BE2C (cell line): ENCODE data around the gene FCRL5.
"Not testable (repeated sequence)": the region's sequence is repeated elsewhere in the genome, so short reads cannot be mapped to it uniquely, and the experiment has no call there.

Experiments
- DNase-seq: peaks from one replicate; pipeline ENCODE4 v3.0.0-alpha.2; 2020
- H3K27me3 ChIP-seq: fragments of 250-450 bp; sonication (Bioruptor Pico); 2 replicates; pipeline ENCODE4 v1.5.1; 2020; ENCODE audit warnings: mild to moderate bottlenecking
- H3K36me3 ChIP-seq: fragments of 250-450 bp; sonication (Bioruptor Pico); 2 replicates; pipeline ENCODE4 v1.5.1; 2020; ENCODE audit warnings: mild to moderate bottlenecking
- H3K4me1 ChIP-seq: fragments of 250-450 bp; sonication (Bioruptor Pico); 2 replicates; pipeline ENCODE4 v1.5.1; 2020
- H3K4me3 ChIP-seq: 2 replicates; pipeline ENCODE4 v1.5.1; 2011; ENCODE audit warnings: low read depth, low read length
- H3K9me3 ChIP-seq: fragments of 250-450 bp; sonication (Bioruptor Pico); 2 replicates; pipeline ENCODE4 v1.5.1; 2020
- CTCF ChIP-seq: IDR thresholded peaks from 2 replicates; pipeline ENCODE4 v1.5.1; 2012; ENCODE audit warnings: mild to moderate bottlenecking, low read depth, low read length

The FCRL5 gene

GRCh38 chr1:157487096-157487495, 65.2 kb downstream of the FCRL5 start:
- H3K27me3 ChIP-seq, result no peaks in the 10 kb centered on the region
- H3K9me3 ChIP-seq, result no peaks in the 10 kb centered on the region
- no peak for DNase-seq
- H3K4me3 ChIP-seq, result no peak overlapping the region
- no peak for TF ChIP-seq CTCF
- no peaks in the 10 kb centered on the region for H3K36me3 ChIP-seq
- H3K4me1 ChIP-seq, result no peaks in the 10 kb centered on the region

- not testable (repeated sequence) for H3K9me3 ChIP-seq, H3K4me1 ChIP-seq, H3K27me3 ChIP-seq, DNase-seq, H3K36me3 ChIP-seq, H3K4me3 ChIP-seq
Observed at GRCh38 chr1:157486400-157486799, 65.9 kb downstream of the FCRL5 start.

GRCh38 chr1:157485793-157486192, 66.5 kb downstream of the FCRL5 start:
- TF ChIP-seq CTCF, result no peak
- H3K27me3 ChIP-seq, result no peaks in the 10 kb centered on the region

GRCh38 chr1:157484573-157484972, 67.7 kb downstream of the FCRL5 start:
- no peak for TF ChIP-seq CTCF
- no peaks in the 10 kb centered on the region for H3K4me1 ChIP-seq
- no peaks in the 10 kb centered on the region for H3K9me3 ChIP-seq
- no peak overlapping the region for H3K4me3 ChIP-seq
- no peak for DNase-seq
- no peaks in the 10 kb centered on the region for H3K36me3 ChIP-seq
- H3K27me3 ChIP-seq, result no peaks in the 10 kb centered on the region

More at GRCh38 chr1:157485793-157486192, 66.5 kb downstream of the FCRL5 start:
- Histone ChIP-seq H3K36me3 (no peaks in the 10 kb centered on the region), H3K4me3 (no peak overlapping the region), H3K9me3 (no peaks in the 10 kb centered on the region), H3K4me1 (no peaks in the 10 kb centered on the region)
- DNase-seq, result no peak

GRCh38 chr1:157483635-157484034, 68.7 kb downstream of the FCRL5 start:
- Histone ChIP-seq H3K4me3 (no peak overlapping the region), H3K4me1 (no peaks in the 10 kb centered on the region), H3K36me3 (no peaks in the 10 kb centered on the region), H3K27me3 (no peaks in the 10 kb centered on the region), H3K9me3 (no peaks in the 10 kb centered on the region)
- TF ChIP-seq CTCF, result no peak
- DNase-seq, result no peak

GRCh38 chr1:157482717-157483116, 69.6 kb downstream of the FCRL5 start:
- Histone ChIP-seq H3K4me3 (no peak overlapping the region), H3K9me3 (no peaks in the 10 kb centered on the region), H3K4me1 (no peaks in the 10 kb centered on the region), H3K27me3 (no peaks in the 10 kb centered on the region), H3K36me3 (no peaks in the 10 kb centered on the region)
- no peak for DNase-seq
- TF ChIP-seq CTCF, result no peak

GRCh38 chr1:157482174-157482573, 70.1 kb downstream of the FCRL5 start:
- DNase-seq, result no peak
- Histone ChIP-seq H3K27me3 (no peaks in the 10 kb centered on the region), H3K4me3 (no peak overlapping the region), H3K36me3 (no peaks in the 10 kb centered on the region), H3K9me3 (no peaks in the 10 kb centered on the region), H3K4me1 (no peaks in the 10 kb centered on the region)
- no peak for TF ChIP-seq CTCF
